B cell (primary cell): ENCODE results near the gene MT1A. TPM values are rescaled to one million over a fixed set of nuclear protein-coding genes. Genes with fewer than 3 reads are reported as not detected.
"Not testable (repeated sequence)": the region's sequence is repeated elsewhere in the genome, so short reads cannot be mapped to it uniquely, and the experiment has no call there.

ENCODE experiments used
- ATAC-seq: fragments of 200-7000 bp; cut with Tn5 transposase; one replicate; pipeline ENCODE4 v1.10.0; 2021; ENCODE audit warnings: low read depth, mild to moderate bottlenecking, moderate number of reproducible peaks, moderate library complexity
- CTCF ChIA-PET: fragments of 350-600 bp; sonication (Branson Sonifier 250); formaldehyde crosslinking; loops from one replicate; lab custom pipeline; 2021; ENCODE audit warnings: antibody characterized with exemption, inconsistent platforms; lab: Charles Lee
- POLR2A ChIA-PET: fragments of 350-600 bp; sonication (Branson Sonifier 250); formaldehyde crosslinking; loops from one replicate; lab custom pipeline; 2021; ENCODE audit warnings: antibody characterized with exemption; lab: Charles Lee
- DNase-seq: peaks from one replicate; pipeline ENCODE4 v3.0.0; 2013
- H2AFZ ChIP-seq: 2 replicates; pipeline ENCODE4 v1.6.1; 2012; ENCODE audit warnings: mild to moderate bottlenecking, low read depth, low read length; ENCODE audit not compliant: insufficient read depth, poor library complexity, severe bottlenecking
- H3K27ac ChIP-seq, 2 donors: 1 replicate in 1 of 2; 2 replicates in 1 of 2; pipeline ENCODE4 v1.5.1; 2012 to 2013; ENCODE audit warnings: low read length in 2 of 2, mild to moderate bottlenecking in 2 of 2, moderate library complexity in 1 of 2
- H3K27me3 ChIP-seq, 4 experiments: fragments of 200-600 bp in 1 of 4; sonication (generic) in 1 of 4; replicated peaks in 1 of 4; 1 replicate in 2 of 4; 2 replicates in 2 of 4; pipeline versions ENCODE4 v1.6.1 to v1.7.0; 2013 to 2016; ENCODE audit warnings: low read length in 3 of 4, mild to moderate bottlenecking in 2 of 4, mixed read lengths in 1 of 4, moderate library complexity in 1 of 4; ENCODE audit not compliant: insufficient read depth in 4 of 4, control insufficient read depth in 3 of 4; ENCODE audit errors: control extremely low read depth in 1 of 4
- H3K36me3 ChIP-seq, 2 experiments: replicated peaks in 1 of 2; 1 replicate in 1 of 2; 2 replicates in 1 of 2; pipeline versions ENCODE4 v1.6.1 to v1.7.1; 2013; ENCODE audit warnings: low read length in 1 of 2; ENCODE audit not compliant: insufficient read depth in 2 of 2, control insufficient read depth in 1 of 2; ENCODE audit errors: control extremely low read depth in 1 of 2, extremely low read depth in 1 of 2
- H3K4me1 ChIP-seq, 2 donors: fragments of 200-600 bp in 1 of 2; sonication (generic) in 1 of 2; 1 replicate in 1 of 2; 2 replicates in 1 of 2; pipeline versions ENCODE4 v1.5.1 to v1.6.1; 2013 to 2017; ENCODE audit warnings: low read length in 2 of 2; ENCODE audit not compliant: control insufficient read depth in 2 of 2, insufficient read depth in 2 of 2
- H3K4me2 ChIP-seq: replicated peaks from 2 replicates; pipeline ENCODE3; 2012; ENCODE audit warnings: mild to moderate bottlenecking, low read depth, low read length; ENCODE audit not compliant: poor library complexity, severe bottlenecking
- H3K4me3 ChIP-seq, 5 experiments: fragments of 200-600 bp in 1 of 5; sonication (generic) in 1 of 5; 1 replicate in 3 of 5; 2 replicates in 2 of 5; pipeline versions ENCODE4 v1.5.1 to v1.7.0; 2011 to 2016; ENCODE audit warnings: low read length in 4 of 5, mild to moderate bottlenecking in 4 of 5, low read depth in 2 of 5, control low read depth in 1 of 5, moderate library complexity in 1 of 5; ENCODE audit not compliant: insufficient read depth in 1 of 5; ENCODE audit errors: control extremely low read depth in 1 of 5, extremely low read depth in 1 of 5
- H3K79me2 ChIP-seq: fragments of 200-600 bp; sonication (generic); one replicate; pipeline ENCODE4 v1.6.0; 2016; ENCODE audit warnings: low read length; ENCODE audit not compliant: control insufficient read depth, insufficient read depth
- H3K9ac ChIP-seq: fragments of 200-600 bp; sonication (generic); 2 replicates; pipeline ENCODE4 v1.6.1; 2017; ENCODE audit warnings: mild to moderate bottlenecking, low read length, moderate library complexity
- H3K9me3 ChIP-seq, 3 donors: one replicate each; pipeline versions ENCODE4 v1.6.1 to v1.7.1; 2013; ENCODE audit warnings: low read length in 2 of 3; ENCODE audit not compliant: control insufficient read depth in 2 of 3, insufficient read depth in 1 of 3; ENCODE audit errors: control extremely low read depth in 1 of 3
- H4K20me1 ChIP-seq: 2 replicates; pipeline ENCODE4 v1.6.0; 2012; ENCODE audit warnings: mild to moderate bottlenecking, low read length; ENCODE audit not compliant: insufficient read depth, control insufficient read depth, poor library complexity, severe bottlenecking
- H3K27ac Mint-ChIP-seq: one replicate; pipeline ENCODE4 v1.8.0; 2021; ENCODE audit warnings: mixed read lengths
- H3K27me3 Mint-ChIP-seq: one replicate; pipeline ENCODE4 v1.8.0; 2021; ENCODE audit warnings: mixed read lengths
- H3K4me1 Mint-ChIP-seq: one replicate; pipeline ENCODE4 v1.8.0; 2021; ENCODE audit warnings: mixed read lengths
- H3K4me3 Mint-ChIP-seq: one replicate; pipeline ENCODE4 v1.8.0; 2021; ENCODE audit warnings: mixed read lengths
- H3K9me3 Mint-ChIP-seq: one replicate; pipeline ENCODE4 v1.8.0; 2022; ENCODE audit warnings: mixed read lengths; ENCODE audit not compliant: insufficient read depth
- EZH2 ChIP-seq: IDR thresholded peaks from 2 replicates; pipeline ENCODE4 v1.6.1; 2012; ENCODE audit warnings: borderline replicate concordance, low read depth, mild to moderate bottlenecking, moderate library complexity, low read length; ENCODE audit not compliant: insufficient read depth, poor library complexity, severe bottlenecking
- whole genome bisulfite sequencing: methylation state at CpG from one replicate; pipeline ENCODE4 v1.1.5; 2013; ENCODE audit warnings: missing lambda C conversion rate; ENCODE audit not compliant: insufficient coverage; 5-methylcytosine and 5-hydroxymethylcytosine counted together
- intact Hi-C: fragments of 100-400 bp; cut with micrococcal nuclease; formaldehyde crosslinking; loops from one replicate; pipeline ENCODE4 v1.10.0; 2022
- polyA plus RNA-seq: library from polyadenylated mRNA; depleted of rRNA; stranded (reverse); fragments of >200 nt; gene quantifications from 2 replicates; pipeline ENCODE4 v1.2.3, GENCODE V29; 2012
- total RNA-seq, 2 donors: library from RNA; stranded (reverse); fragments of 120-200 nt in 1 of 2; gene quantifications; 1 replicate in 1 of 2; 2 replicates in 1 of 2; pipeline versions ENCODE4 v1.2.3 to v1.2.4, GENCODE V29; 2013 to 2022
- TF ChIP-seq, protein P1 (sequence below): fragments of 200-600 bp; IDR thresholded peaks from one replicate; pipeline ENCODE4 v1.8.0; 2022; ENCODE audit warnings: antibody characterized with exemption, mild to moderate bottlenecking

The MT1A gene
- total and polyA plus RNA-seq, 2 donors (not counting 1 experiment from before 2014, with no cell fraction given), result not detected

DNA sequence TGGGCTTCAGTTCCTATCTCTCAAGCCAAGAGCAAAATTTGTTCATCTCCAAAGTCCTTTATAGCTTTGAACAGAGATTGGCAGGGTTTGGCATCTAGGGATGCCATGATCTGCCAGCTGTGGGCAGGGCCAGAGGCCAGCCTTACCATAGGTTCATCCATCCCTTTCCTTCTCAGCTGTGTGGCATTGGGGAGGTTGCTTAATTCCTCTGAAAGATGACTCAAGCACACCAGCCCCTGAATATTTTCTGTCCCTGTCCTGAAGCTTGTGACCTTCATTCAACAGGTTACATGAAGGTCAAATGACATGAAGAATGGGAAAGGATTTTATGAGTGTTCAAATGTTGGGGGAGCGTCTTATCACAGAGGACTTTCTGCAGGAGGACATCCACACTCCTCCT lies 26.0 kb downstream of the MT1A start:
- H3K27me3 ChIP-seq, result peaks cover 0 to 63% (median 32%) of the 10 kb centered on the region in 4 experiments
- WGBS, result no CpG with 5 or more reads among the region's 1 CpG
- CTCF ChIA-PET, result no interaction called here

DNA sequence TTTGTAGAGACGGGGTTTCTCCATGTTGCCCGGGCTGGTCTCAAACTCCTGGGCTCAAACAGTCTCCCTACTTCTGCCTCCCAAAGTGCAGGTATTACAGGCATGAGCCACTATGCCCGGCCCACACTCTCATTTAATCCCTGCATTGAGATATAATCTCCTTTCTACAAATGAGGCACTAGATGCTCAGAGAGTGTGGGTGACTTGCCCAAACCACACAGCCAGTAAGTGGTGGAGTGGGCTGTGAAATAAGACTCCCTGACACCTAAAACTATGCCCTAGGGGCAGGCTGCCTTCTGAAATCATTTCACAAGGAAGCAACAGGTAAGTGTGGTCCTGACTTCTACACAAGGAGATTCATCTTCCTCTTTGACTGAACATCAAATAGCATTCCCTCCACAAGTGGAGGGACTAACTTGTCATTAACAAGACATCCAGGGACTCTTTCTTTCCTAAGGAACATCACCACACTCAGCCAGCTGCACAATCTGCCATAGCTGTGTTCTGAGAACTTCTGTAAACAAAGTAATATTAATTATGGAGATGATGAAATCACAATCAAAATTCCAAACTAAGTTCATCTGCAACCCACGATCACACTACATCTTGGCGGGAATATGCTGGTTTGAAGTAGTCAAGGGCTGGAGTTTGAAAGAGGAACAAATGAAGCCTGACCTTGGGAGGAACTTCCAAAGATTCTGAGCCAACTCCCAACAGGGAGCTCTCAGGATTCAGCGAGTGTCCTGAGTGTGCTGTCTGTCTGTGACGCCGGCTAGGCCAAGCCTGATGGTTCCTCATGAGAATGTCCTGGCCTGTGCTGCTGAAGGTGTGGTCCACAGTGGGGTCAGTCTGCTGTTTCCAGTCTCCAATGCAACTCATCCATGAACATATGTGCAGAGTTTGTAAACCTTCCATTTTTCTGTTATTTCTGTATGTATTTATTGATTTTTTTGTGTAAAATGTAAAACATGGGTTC lies 27.1 kb downstream of the MT1A start:
- H4K20me1 ChIP-seq, CTCF ChIA-PET, ATAC-seq, H3K4me2 ChIP-seq, H3K9me3 Mint-ChIP-seq, H3K27ac Mint-ChIP-seq, H3K4me3 ChIP-seq, DNase-seq, H2AFZ ChIP-seq, H3K27ac ChIP-seq, POLR2A ChIA-PET, H3K36me3 ChIP-seq, H3K9ac ChIP-seq, H3K9me3 ChIP-seq, H3K4me3 Mint-ChIP-seq, intact Hi-C loops, H3K79me2 ChIP-seq: not testable (repeated sequence)
- H3K4me1 ChIP-seq, result peaks cover 16 to 19% of the 10 kb centered on the region in 2 donors
- peaks cover 18% of the 10 kb centered on the region for H3K4me1 Mint-ChIP-seq
- WGBS, result no CpG with 5 or more reads among the region's 8 CpGs
- peaks cover 0 to 74% (median 36%) of the 10 kb centered on the region in 4 experiments for H3K27me3 ChIP-seq
- H3K27me3 Mint-ChIP-seq, result peaks cover 83% of the 10 kb centered on the region

More for the DNA sequence above, 26.0 kb downstream of the MT1A start:
- Mint-ChIP-seq H3K27me3 (peaks cover 77% of the 10 kb centered on the region), H3K4me3 (no peak overlapping the region), H3K9me3 (no peaks in the 10 kb centered on the region), H3K4me1 (peaks cover 15% of the 10 kb centered on the region), H3K27ac (no peak overlapping the region)
- no peak for DNase-seq
- Histone ChIP-seq H3K27ac (no peak overlapping the region), H3K4me2 (no peak overlapping the region), H3K4me1 (peaks cover 12 to 14% of the 10 kb centered on the region in 2 donors), H3K9ac (no peak overlapping the region), H2AFZ (no peak overlapping the region), H3K4me3 (no peak overlapping the region), H3K36me3 (no peaks in the 10 kb centered on the region), H3K9me3 (peaks cover 0 to 6% (median 0%) of the 10 kb centered on the region in 3 donors), H4K20me1 (no peaks in the 10 kb centered on the region), H3K79me2 (no peaks in the 10 kb centered on the region)
- TF ChIP-seq, protein P1, sequence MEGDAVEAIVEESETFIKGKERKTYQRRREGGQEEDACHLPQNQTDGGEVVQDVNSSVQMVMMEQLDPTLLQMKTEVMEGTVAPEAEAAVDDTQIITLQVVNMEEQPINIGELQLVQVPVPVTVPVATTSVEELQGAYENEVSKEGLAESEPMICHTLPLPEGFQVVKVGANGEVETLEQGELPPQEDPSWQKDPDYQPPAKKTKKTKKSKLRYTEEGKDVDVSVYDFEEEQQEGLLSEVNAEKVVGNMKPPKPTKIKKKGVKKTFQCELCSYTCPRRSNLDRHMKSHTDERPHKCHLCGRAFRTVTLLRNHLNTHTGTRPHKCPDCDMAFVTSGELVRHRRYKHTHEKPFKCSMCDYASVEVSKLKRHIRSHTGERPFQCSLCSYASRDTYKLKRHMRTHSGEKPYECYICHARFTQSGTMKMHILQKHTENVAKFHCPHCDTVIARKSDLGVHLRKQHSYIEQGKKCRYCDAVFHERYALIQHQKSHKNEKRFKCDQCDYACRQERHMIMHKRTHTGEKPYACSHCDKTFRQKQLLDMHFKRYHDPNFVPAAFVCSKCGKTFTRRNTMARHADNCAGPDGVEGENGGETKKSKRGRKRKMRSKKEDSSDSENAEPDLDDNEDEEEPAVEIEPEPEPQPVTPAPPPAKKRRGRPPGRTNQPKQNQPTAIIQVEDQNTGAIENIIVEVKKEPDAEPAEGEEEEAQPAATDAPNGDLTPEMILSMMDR, result no peak
- no peak for TF ChIP-seq EZH2
- no peak for ATAC-seq
- intact Hi-C loops, result no loop called here
- POLR2A ChIA-PET, result interaction anchor here (0.5 kb wide), 1 partner anchor 369 kb away, joined by 11 read pairs; no protein-coding TSS in a partner anchor
